ENCODE measurements around the gene BACH2. TPM values are rescaled to one million over a fixed set of nuclear protein-coding genes. Genes with fewer than 3 reads are reported as not detected.
A peak's percentile ranks its signal among the peaks of the same experiment; 100 is the strongest.

BACH2 gene
- total and polyA plus RNA-seq, 9 of the 15 experiments (the other 6 are each of a cell fraction or from before 2014, with no cell fraction given), result 0.06 to 3.1 (median 0.59) TPM

GRCh38 chr6:90296341-90297114, at the start of gene BACH2 (continued):
- peak; percentile 70 for TF ChIP-seq RBFOX2 (IDR thresholded peaks at IDR 0.05; ENCODE audit: low read depth, low read length)
- TF ChIP-seq PHF21A (IDR thresholded peaks at IDR 0.05; ENCODE audit: borderline replicate concordance, low read depth), result no peak
- peak in 1 of 2 experiments; percentile 47; a peak in 2 of 4 replicates for TF ChIP-seq RCOR1 (IDR thresholded peaks at IDR 0.05; ENCODE audit: borderline replicate concordance in 1 of 2, low read depth in 2 of 2, low read length in 2 of 2)
- peak; percentile 81 for TF ChIP-seq POLR2G (IDR thresholded peaks at IDR 0.05; ENCODE audit: low read depth, low read length)
- TF ChIP-seq NELFE (IDR thresholded peaks at IDR 0.05; ENCODE audit: insufficient read depth, insufficient read length), result no peak
- peak in 1 of 2 experiments; percentile 16; a peak in 2 of 4 replicates for TF ChIP-seq NRF1 (conservative IDR thresholded peaks at IDR 0.05 in 1 of 2, IDR thresholded peaks at IDR 0.05 in 1 of 2)
- TF ChIP-seq ZKSCAN3 (CRISPR knock-in tag; IDR thresholded peaks at IDR 0.05), result no peak
- peak; percentile 52 for TF ChIP-seq HMGN3 (IDR thresholded peaks at IDR 0.05; ENCODE audit: borderline replicate concordance, extremely low read depth, insufficient read length, low read depth, low read length)
- no peak for TF ChIP-seq ZBTB5 (IDR thresholded peaks at IDR 0.05)
- no peak for TF ChIP-seq RFX1 (IDR thresholded peaks at IDR 0.05)
- TF ChIP-seq YY1 (IDR thresholded peaks at IDR 0.05; ENCODE audit: borderline replicate concordance in 1 of 3, control insufficient read depth in 1 of 3, extremely low read depth in 1 of 3, insufficient read depth in 3 of 3, insufficient read length in 1 of 3, insufficient replicate concordance in 2 of 3, low read depth in 1 of 3, low read length in 2 of 3), result peak in 2 of 3 experiments; percentile 34 to 65
- TF ChIP-seq ZC3H4 (CRISPR knock-in tag; IDR thresholded peaks at IDR 0.05; ENCODE audit: borderline replicate concordance), result no peak
- TF ChIP-seq HNRNPK (IDR thresholded peaks at IDR 0.05; ENCODE audit: low read depth, low read length, poor library complexity, severe bottlenecking), result peak; percentile 75
- peak; percentile 45; the same call in 1 of the 2 replicates for TF ChIP-seq SOX6 (IDR thresholded peaks at IDR 0.05)
- peak; percentile 26; the same call in 1 of the 2 replicates for TF ChIP-seq POLR2AphosphoS5 (IDR thresholded peaks at IDR 0.05; ENCODE audit: control insufficient read depth, insufficient read depth, low read depth, low read length)
- peak; percentile 23 to 89; a peak in 2 of 4 replicates for TF ChIP-seq UBTF (IDR thresholded peaks at IDR 0.05; ENCODE audit: borderline replicate concordance in 1 of 2, low read depth in 2 of 2, low read length in 2 of 2)
- TF ChIP-seq ZNF507 (tag; conservative IDR thresholded peaks at IDR 0.05), result no peak
- TF ChIP-seq ZKSCAN8 (CRISPR knock-in tag; IDR thresholded peaks at IDR 0.05), result peak; percentile 42; the same call in 1 of the 2 replicates
- no peak for TF ChIP-seq ZNF77 (CRISPR knock-in tag; IDR thresholded peaks at IDR 0.05)
- peak; percentile 38; the same call in 1 of the 2 replicates for TF ChIP-seq PHF8 (IDR thresholded peaks at IDR 0.05; ENCODE audit: borderline replicate concordance, low read length)
- no peak for TF ChIP-seq ZNF253 (CRISPR knock-in tag; conservative IDR thresholded peaks at IDR 0.05)
- TF ChIP-seq HDAC3 (IDR thresholded peaks at IDR 0.05; ENCODE audit: borderline replicate concordance, partially characterized antibody), result peak; percentile 99
- peak; percentile 21 for TF ChIP-seq KDM5B (IDR thresholded peaks at IDR 0.05; ENCODE audit: insufficient replicate concordance, low read depth, low read length)

All from K562 (cell line).